GM12878 (cell line): ENCODE measurements around the gene THAP5. TPM values are rescaled to one million over a fixed set of nuclear protein-coding genes. Genes with fewer than 3 reads are reported as not detected.

Experiments used
- ATAC-seq: fragments of 200-7000 bp; cut with Tn5 transposase; 3 replicates; pipeline ENCODE4 v1.9.1; 2020; ENCODE audit warnings: mild to moderate bottlenecking, moderate library complexity
- BruUV-seq: library from RNA; stranded (reverse); fragments of 400-500 nt; replicated peaks from 2 replicates; lab custom pipeline; 2021; lab: Mats Ljungman, UMichigan
- CTCF ChIA-PET: fragments of 300-600 bp; sonication (Branson Sonifier 250); formaldehyde crosslinking; extraction: SDS; loops from one replicate; lab custom pipeline; 2021; ENCODE audit warnings: inconsistent platforms; lab: Yijun Ruan, JAX
- POLR2A ChIA-PET: fragments of 350-600 bp; formaldehyde crosslinking; extraction: SDS; loops from one replicate; lab custom pipeline; 2021; ENCODE audit warnings: inconsistent platforms; lab: Charles Lee
- RAD21 ChIA-PET: fragments of 300-600 bp; sonication (Branson Sonifier 250); formaldehyde crosslinking; loops from one replicate; lab custom pipeline; 2023; ENCODE audit warnings: antibody characterized with exemption; ENCODE audit not compliant: unreplicated experiment; lab: Charles Lee
- SMC1A ChIA-PET: fragments of 300-600 bp; sonication (Branson Sonifier 250); formaldehyde crosslinking; loops from one replicate; lab custom pipeline; 2023; ENCODE audit not compliant: unreplicated experiment, uncharacterized antibody; lab: Charles Lee
- DNase-seq: peaks from one replicate; pipeline ENCODE4 v3.0.0-alpha.2; 2011; ENCODE audit warnings: low read depth, low spot score
- FAIRE-seq: peaks from 3 replicates; lab custom pipeline; 2011; peaks lifted over from hg19 to GRCh38; lab: Jason Lieb, UNC
- H2AFZ ChIP-seq: 2 replicates; pipeline ENCODE4 v1.6.0; 2011; ENCODE audit warnings: low read depth, low read length, control low read depth; ENCODE audit not compliant: control insufficient read depth
- H3K27ac ChIP-seq: 2 replicates; pipeline ENCODE4 v1.5.1; 2011; ENCODE audit warnings: control low read depth; ENCODE audit not compliant: control insufficient read depth, insufficient read depth
- H3K27me3 ChIP-seq, 2 experiments: replicated peaks in 1 of 2; 2 replicates each; pipeline versions ENCODE4 v1.6.0 to v1.6.1; 2011; ENCODE audit warnings: low read length in 1 of 2; ENCODE audit not compliant: control insufficient read depth in 2 of 2, insufficient read depth in 2 of 2
- H3K36me3 ChIP-seq, 2 experiments: 2 replicates each; pipeline ENCODE4 v1.5.1; 2011; ENCODE audit warnings: low read length in 1 of 2; ENCODE audit not compliant: control insufficient read depth in 2 of 2, insufficient read depth in 2 of 2
- H3K4me1 ChIP-seq: 2 replicates; pipeline ENCODE4 v1.6.1; 2011; ENCODE audit warnings: mild to moderate bottlenecking, low read length, moderate library complexity, mixed read lengths; ENCODE audit not compliant: control insufficient read depth, insufficient read depth
- H3K4me2 ChIP-seq: 2 replicates; pipeline ENCODE4 v1.6.0; 2011; ENCODE audit warnings: control low read depth; ENCODE audit not compliant: control insufficient read depth, insufficient read depth
- H3K4me3 ChIP-seq: fragments of 200-600 bp; sonication (generic); 2 replicates; pipeline ENCODE4 v1.5.1; 2016
- H3K79me2 ChIP-seq: 2 replicates; pipeline ENCODE4 v1.6.0; 2011; ENCODE audit warnings: low read length; ENCODE audit not compliant: control insufficient read depth, insufficient read depth
- H3K9ac ChIP-seq: 2 replicates; pipeline ENCODE4 v1.8.0; 2011; ENCODE audit warnings: low read length, control low read depth, mixed read lengths; ENCODE audit not compliant: control insufficient read depth, insufficient read depth
- H3K9me3 ChIP-seq: replicated peaks from 3 replicates; pipeline ENCODE4 v1.5.1; 2011; ENCODE audit warnings: mild to moderate bottlenecking, low read length; ENCODE audit not compliant: control insufficient read depth, insufficient read depth
- H4K20me1 ChIP-seq: 2 replicates; pipeline ENCODE4 v1.6.0; 2011; ENCODE audit not compliant: control insufficient read depth, insufficient read depth
- CBFB ChIP-seq: IDR thresholded peaks from 2 replicates; pipeline ENCODE4 v1.6.1; 2016; ENCODE audit warnings: antibody characterized with exemption, low read depth
- EZH2 ChIP-seq: IDR thresholded peaks from 2 replicates; pipeline ENCODE4 v1.6.1; 2012; ENCODE audit warnings: low read depth, mild to moderate bottlenecking, control low read depth, inconsistent platforms, low read length, borderline replicate concordance; ENCODE audit not compliant: control insufficient read depth
- GATAD2B ChIP-seq: fragments of 450-650 bp; conservative IDR thresholded peaks from 2 replicates; pipeline ENCODE4 v1.6.1; 2017; ENCODE audit warnings: low read depth, mild to moderate bottlenecking, moderate library complexity
- MTA3 ChIP-seq: IDR thresholded peaks from 2 replicates; pipeline ENCODE4 v1.6.1; 2012; ENCODE audit warnings: low read length, inconsistent platforms, borderline replicate concordance
- NFXL1 ChIP-seq: fragments of 450-650 bp; IDR thresholded peaks from 2 replicates; pipeline ENCODE4 v1.6.1; 2017; ENCODE audit warnings: antibody characterized with exemption, mild to moderate bottlenecking, borderline replicate concordance
- NKRF ChIP-seq: fragments of 450-650 bp; conservative IDR thresholded peaks from 2 replicates; pipeline ENCODE4 v1.6.1; 2017; ENCODE audit warnings: mild to moderate bottlenecking, moderate library complexity
- RAD21 ChIP-seq: IDR thresholded peaks from 2 replicates; pipeline ENCODE4 v1.6.1; 2011; ENCODE audit warnings: mild to moderate bottlenecking, low read depth, low read length, moderate library complexity; ENCODE audit not compliant: insufficient read depth
- SIN3A ChIP-seq: IDR thresholded peaks from 2 replicates; pipeline ENCODE4 v1.6.1; 2012; ENCODE audit warnings: low read depth, low read length, improper control_type of control experiment
- TARDBP ChIP-seq: IDR thresholded peaks from 2 replicates; pipeline ENCODE4 v1.6.1; 2016; ENCODE audit warnings: borderline replicate concordance
- YBX1 ChIP-seq: fragments of 450-650 bp; IDR thresholded peaks from 2 replicates; pipeline ENCODE4 v1.6.1; 2016; ENCODE audit warnings: antibody characterized with exemption
- ZBTB40 ChIP-seq: fragments of 450-650 bp; IDR thresholded peaks from 2 replicates; pipeline ENCODE4 v1.6.1; 2016; ENCODE audit warnings: mild to moderate bottlenecking, moderate library complexity, borderline replicate concordance
- whole genome bisulfite sequencing: methylation state at CpG from one replicate; pipeline ENCODE4 v1.1.6; 2016; ENCODE audit warnings: low lambda C conversion rate; ENCODE audit not compliant: insufficient replicate concordance, insufficient coverage; ENCODE audit errors: missing lambda C conversion rate; 5-methylcytosine and 5-hydroxymethylcytosine counted together
- in situ Hi-C: fragments of 300-500 bp; cut with MboI; formaldehyde crosslinking; loops from 9 replicates; pipeline ENCODE4 v1.14.3; 2018; ENCODE audit warnings: mixed read lengths
- intact Hi-C: fragments of 100-400 bp; cut with micrococcal nuclease; formaldehyde crosslinking; loops from one replicate; pipeline ENCODE4 v1.14.2; 2022; ENCODE audit not compliant: unreplicated experiment
- polyA plus RNA-seq, 11 experiments: library from polyadenylated mRNA; depleted of rRNA in 4 of 11; unstranded in 6 of 11; stranded (reverse) in 5 of 11; fragments of >200 nt; fragmentation: Nextera tagmentation in 4 of 11; fragmentation: Illumina TruSeq in 1 of 11; extraction: Ambion mirVana in 4 of 11; extraction: Trizol in 1 of 11; gene quantifications; 1 replicate in 1 of 11; 2 replicates in 10 of 11; pipeline versions ENCODE4 v1.2.1 to v1.2.3, GENCODE V29; 2011 to 2016; ENCODE audit warnings: inconsistent platforms in 2 of 11, missing spikeins in 2 of 11, low read depth in 1 of 11
- total RNA-seq, 4 experiments: library from RNA; depleted of rRNA in 3 of 4; stranded (reverse); fragments of >200 nt in 3 of 4; fragmentation: Illumina TruSeq in 1 of 4; extraction: Trizol in 1 of 4; gene quantifications; 2 replicates each; pipeline versions ENCODE4 v1.2.1 to v1.2.3, GENCODE V29; 2013 to 2021
- TF ChIP-seq, protein P1 (sequence below): IDR thresholded peaks from 2 replicates; pipeline ENCODE4 v1.6.1; 2011; ENCODE audit warnings: borderline replicate concordance, low read depth, mild to moderate bottlenecking, moderate library complexity, mixed read lengths, low read length; ENCODE audit not compliant: insufficient read depth; ENCODE audit errors: extremely low read length

THAP5 gene
- total and polyA plus RNA-seq, 10 of the 15 experiments (the other 5 are each of a cell fraction or from before 2014, with no cell fraction given): 13.0 to 47.7 (median 24.2) TPM

DNA sequence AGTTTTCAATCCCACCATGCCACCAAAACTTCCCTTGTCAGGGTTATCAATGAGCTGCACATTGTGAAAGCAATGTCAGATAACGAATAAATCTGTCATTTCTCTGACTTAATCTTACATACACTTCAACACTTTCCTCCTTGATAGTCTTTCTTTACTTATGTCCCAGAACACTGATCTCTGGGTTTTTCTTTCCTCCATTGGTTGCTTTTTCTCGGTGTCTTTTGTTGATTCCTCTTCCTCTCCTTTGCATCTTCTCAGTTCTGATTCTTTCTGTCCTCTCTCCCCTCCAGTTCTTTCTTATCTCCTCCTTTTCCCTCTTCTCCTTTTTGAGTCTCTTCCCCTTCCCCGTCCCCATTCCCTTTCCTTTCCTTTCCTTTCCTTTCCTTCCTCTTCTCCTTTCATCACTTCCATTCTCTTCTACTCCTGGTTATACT is 16.8 kb upstream of the THAP5 start:
- ChIA-PET RAD21 (no interaction called here), SMC1A (no interaction called here), POLR2A (no interaction called here), CTCF (interaction anchor here (0.9 to 1.8 kb wide), 2 partner anchors 12 to 28 kb away, joined by 3 to 5 read pairs; no protein-coding TSS in a partner anchor)
- H3K27me3 ChIP-seq: no peaks in the 10 kb centered on the region
- intact Hi-C loops (no loop called here), in situ Hi-C loops (no loop called here)
- DNase-seq: no peak
- H3K4me1 ChIP-seq: no peaks in the 10 kb centered on the region
- H4K20me1 ChIP-seq: no peaks in the 10 kb centered on the region
- H3K79me2 ChIP-seq: no peaks in the 10 kb centered on the region
- H3K4me3 ChIP-seq: no peak overlapping the region
- no peak overlapping the region for H2AFZ ChIP-seq
- no peak overlapping the region for H3K4me2 ChIP-seq
- no peak for ATAC-seq
- H3K9ac ChIP-seq: no peak overlapping the region
- H3K27ac ChIP-seq: no peak overlapping the region
- no peak for FAIRE-seq
- H3K9me3 ChIP-seq: no peaks in the 10 kb centered on the region
- no TSS peak for BruUV-seq
- 21% methylated on average over 1 of the region's 3 CpGs for WGBS
- H3K36me3 ChIP-seq: no peaks in the 10 kb centered on the region
- TF ChIP-seq NKRF: no peak
- TF ChIP-seq SIN3A: no peak
- TF ChIP-seq TARDBP: no peak
- TF ChIP-seq RAD21: no peak
- TF ChIP-seq EZH2: no peak
- TF ChIP-seq NFXL1: no peak
- no peak for TF ChIP-seq CBFB
- TF ChIP-seq ZBTB40: no peak
- no peak for TF ChIP-seq MTA3
- no peak for TF ChIP-seq GATAD2B
- TF ChIP-seq, protein P1, sequence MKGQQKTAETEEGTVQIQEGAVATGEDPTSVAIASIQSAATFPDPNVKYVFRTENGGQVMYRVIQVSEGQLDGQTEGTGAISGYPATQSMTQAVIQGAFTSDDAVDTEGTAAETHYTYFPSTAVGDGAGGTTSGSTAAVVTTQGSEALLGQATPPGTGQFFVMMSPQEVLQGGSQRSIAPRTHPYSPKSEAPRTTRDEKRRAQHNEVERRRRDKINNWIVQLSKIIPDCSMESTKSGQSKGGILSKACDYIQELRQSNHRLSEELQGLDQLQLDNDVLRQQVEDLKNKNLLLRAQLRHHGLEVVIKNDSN: no peak
- TF ChIP-seq YBX1: no peak
